ENCODE results near the gene FKBP11.
A peak's percentile ranks its signal among the peaks of the same experiment; 100 is the strongest.
"Not testable (repeated sequence)": the region's sequence is repeated elsewhere in the genome, so short reads cannot be mapped to it uniquely, and the experiment has no call there.

Gene FKBP11

GRCh38 chr12:48954841-48955501 lies 29.7 kb upstream of the FKBP11 start:
- DNase-seq, result no peak

GRCh38 chr12:48954061-48954460 lies 28.8 kb upstream of the FKBP11 start:
- no peak for DNase-seq

GRCh38 chr12:48952691-48953090 lies 27.4 kb upstream of the FKBP11 start:
- DNase-seq, result no peak

GRCh38 chr12:48947727-48948126 lies 22.4 kb upstream of the FKBP11 start:
- no peak for DNase-seq

GRCh38 chr12:48946943-48947342 lies 21.7 kb upstream of the FKBP11 start:
- no peak for DNase-seq

- no peak for DNase-seq
Measured at GRCh38 chr12:48946205-48946604, 20.9 kb upstream of the FKBP11 start.

- no peak for DNase-seq
Measured at GRCh38 chr12:48943221-48943620, 17.9 kb upstream of the FKBP11 start.

- DNase-seq, result no peak
Measured at GRCh38 chr12:48940181-48940580, 14.9 kb upstream of the FKBP11 start.

GRCh38 chr12:48938805-48939204 lies 13.5 kb upstream of the FKBP11 start:
- DNase-seq, result no peak

- DNase-seq, result no peak
Measured at GRCh38 chr12:48937170-48937569, 11.9 kb upstream of the FKBP11 start.

GRCh38 chr12:48936379-48936979 lies 11.2 kb upstream of the FKBP11 start:
- peak; percentile 69 for DNase-seq

- DNase-seq, result no peak
Measured at GRCh38 chr12:48934312-48934706, 9.0 kb upstream of the FKBP11 start.

GRCh38 chr12:48933664-48934311 lies 8.5 kb upstream of the FKBP11 start:
- DNase-seq, result no peak

- DNase-seq, result no peak
Measured at GRCh38 chr12:48932878-48933277, 7.6 kb upstream of the FKBP11 start.

- DNase-seq, result no peak
Measured at GRCh38 chr12:48930475-48930874, 5.2 kb upstream of the FKBP11 start.

- DNase-seq, result no peak
Measured at GRCh38 chr12:48929551-48929950, 4.3 kb upstream of the FKBP11 start.

- no peak for DNase-seq
Measured at GRCh38 chr12:48927261-48927660, 2.0 kb upstream of the FKBP11 start.

GRCh38 chr12:48924617-48925303 lies 532 bp downstream of the FKBP11 start:
- DNase-seq, result peak; percentile 66

GRCh38 chr12:48923117-48923516 lies 2.2 kb downstream of the FKBP11 start:
- no peak for DNase-seq

- peak; percentile 17 for DNase-seq
Measured at GRCh38 chr12:48917857-48918537, 7.3 kb downstream of the FKBP11 start.

- DNase-seq, result no peak
Measured at GRCh38 chr12:48910196-48910595, 15.1 kb downstream of the FKBP11 start.

GRCh38 chr12:48909698-48910097 lies 15.6 kb downstream of the FKBP11 start:
- not testable (repeated sequence) for DNase-seq

- no peak for DNase-seq
Measured at GRCh38 chr12:48907245-48907644, 18.0 kb downstream of the FKBP11 start.
